SK-N-SH (cell line): ENCODE data around the gene ITGBL1. TPM values are rescaled to one million over a fixed set of nuclear protein-coding genes. Genes with fewer than 3 reads are reported as not detected.

Source experiments
- CTCF ChIA-PET: fragments of 300-600, 350-600 bp; formaldehyde crosslinking; extraction: SDS; loops from one replicate; lab custom pipeline; 2021; lab: Yijun Ruan, JAX
- POLR2A ChIA-PET: fragments of 350-600 bp; sonication (Branson Sonifier 250); formaldehyde crosslinking; extraction: SDS; loops from one replicate; lab custom pipeline; 2020; ENCODE audit warnings: antibody characterized with exemption, inconsistent platforms; lab: Yijun Ruan, JAX
- DNase-seq: peaks from one replicate; pipeline ENCODE4 v3.0.0; 2012
- H2AFZ ChIP-seq: fragments of 200-600 bp; sonication (generic); 2 replicates; pipeline ENCODE4 v1.8.1; 2016; ENCODE audit warnings: antibody characterized with exemption, mild to moderate bottlenecking, low read depth
- H3F3A ChIP-seq: fragments of 200-600 bp; sonication (generic); replicated peaks from 2 replicates; pipeline ENCODE3; 2016; ENCODE audit warnings: antibody characterized with exemption, mild to moderate bottlenecking; ENCODE audit not compliant: insufficient read depth
- H3K27ac ChIP-seq, 2 experiments: fragments of 200-500 bp in 1 of 2; fragments of 200-600 bp in 1 of 2; sonication (Bioruptor generic) in 1 of 2; sonication (generic), shearing (Covaris generic) in 1 of 2; 2 replicates each; pipeline versions ENCODE4 v1.5.1 to v1.6.1; 2014 to 2016; ENCODE audit warnings: low read depth in 2 of 2, inconsistent platforms in 1 of 2, low read length in 1 of 2, mild to moderate bottlenecking in 1 of 2, mixed read lengths in 1 of 2
- H3K27me3 ChIP-seq: fragments of 200-600 bp; sonication (generic), shearing (Covaris generic); 2 replicates; pipeline ENCODE4 v1.6.1; 2016; ENCODE audit warnings: mixed run types; ENCODE audit not compliant: insufficient read depth
- H3K36me3 ChIP-seq, 2 experiments: fragments of 200-500 bp in 1 of 2; fragments of 200-600 bp in 1 of 2; sonication (Bioruptor generic) in 1 of 2; sonication (generic) in 1 of 2; replicated peaks in 1 of 2; 2 replicates each; pipeline versions ENCODE3 to v1.5.1; 2014 to 2016; ENCODE audit warnings: low read length in 1 of 2, mild to moderate bottlenecking in 1 of 2; ENCODE audit not compliant: insufficient read depth in 2 of 2, control insufficient read depth in 1 of 2
- H3K4me1 ChIP-seq, 2 experiments: fragments of 200-500 bp in 1 of 2; fragments of 200-600 bp in 1 of 2; sonication (Bioruptor generic) in 1 of 2; sonication (generic), shearing (Covaris generic) in 1 of 2; 2 replicates each; pipeline versions ENCODE4 v1.5.1 to v1.6.1; 2014 to 2016; ENCODE audit warnings: low read depth in 1 of 2, low read length in 1 of 2, mixed run types in 1 of 2; ENCODE audit not compliant: insufficient read depth in 2 of 2, control insufficient read depth in 1 of 2
- H3K4me2 ChIP-seq: fragments of 200-600 bp; sonication (generic), shearing (Covaris generic); 2 replicates; pipeline ENCODE4 v1.6.1; 2017; ENCODE audit warnings: mixed run types
- H3K4me3 ChIP-seq, 2 experiments: fragments of 200-500 bp in 1 of 2; fragments of 200-600 bp in 1 of 2; sonication (Bioruptor generic) in 1 of 2; sonication (generic), shearing (Covaris generic) in 1 of 2; 2 replicates each; pipeline versions ENCODE4 v1.5.1 to v1.8.1; 2014 to 2016; ENCODE audit warnings: low read depth in 2 of 2, inconsistent platforms in 1 of 2, low read length in 1 of 2, mild to moderate bottlenecking in 1 of 2, mixed read lengths in 1 of 2, moderate library complexity in 1 of 2
- H3K79me2 ChIP-seq: fragments of 200-600 bp; sonication (generic); 2 replicates; pipeline ENCODE4 v1.8.1; 2017; ENCODE audit warnings: mild to moderate bottlenecking; ENCODE audit not compliant: insufficient read depth
- H3K9ac ChIP-seq: fragments of 200-600 bp; sonication (generic); 2 replicates; pipeline ENCODE4 v1.6.1; 2017; ENCODE audit warnings: mixed run types
- H3K9me2 ChIP-seq: fragments of 200-600 bp; sonication (generic); 2 replicates; pipeline ENCODE4 v1.6.1; 2017; ENCODE audit warnings: mixed run types
- H3K9me3 ChIP-seq: fragments of 200-600 bp; sonication (generic); 2 replicates; pipeline ENCODE4 v1.6.1; 2017; ENCODE audit warnings: mixed run types, mild to moderate bottlenecking, moderate library complexity
- H4K20me1 ChIP-seq: fragments of 200-600 bp; sonication (generic); 2 replicates; pipeline ENCODE4 v1.6.1; 2017; ENCODE audit warnings: mild to moderate bottlenecking, mixed run types; ENCODE audit not compliant: insufficient read depth
- ELF1 ChIP-seq: IDR thresholded peaks from 2 replicates; pipeline ENCODE4 v1.4.0; 2012
- EP300 ChIP-seq, 2 experiments: IDR thresholded peaks; 2 replicates each; pipeline versions ENCODE4 v1.4.0 to v1.6.1; 2012; ENCODE audit warnings: borderline replicate concordance in 1 of 2, low read depth in 1 of 2, low read length in 1 of 2
- MEF2A ChIP-seq: IDR thresholded peaks from 2 replicates; pipeline ENCODE4 v1.4.0; 2012; ENCODE audit warnings: low read depth, borderline replicate concordance
- MXI1 ChIP-seq: IDR thresholded peaks from 2 replicates; pipeline ENCODE4 v1.6.1; 2012; ENCODE audit warnings: mild to moderate bottlenecking, low read depth, low read length, improper control_type of control experiment
- NRF1 ChIP-seq: IDR thresholded peaks from 2 replicates; pipeline ENCODE4 v1.6.1; 2012; ENCODE audit warnings: low read depth, mild to moderate bottlenecking, low read length
- POLR2AphosphoS5 ChIP-seq: IDR thresholded peaks from 2 replicates; pipeline ENCODE4 v1.6.1; 2012; ENCODE audit warnings: low read depth, low read length
- RAD21 ChIP-seq: IDR thresholded peaks from 2 replicates; pipeline ENCODE4 v1.6.1; 2012; ENCODE audit warnings: mild to moderate bottlenecking, low read length
- RCOR1 ChIP-seq: fragments of 150-350 bp; IDR thresholded peaks from 2 replicates; pipeline ENCODE4 v1.6.1; 2017; ENCODE audit warnings: antibody characterized with exemption, low read length
- SIN3A ChIP-seq: IDR thresholded peaks from 2 replicates; pipeline ENCODE4 v1.6.1; 2012; ENCODE audit warnings: low read depth, mild to moderate bottlenecking, low read length, moderate library complexity, borderline replicate concordance
- YY1 ChIP-seq: IDR thresholded peaks from 2 replicates; pipeline ENCODE4 v1.4.0; 2012; ENCODE audit warnings: low read depth, mild to moderate bottlenecking
- WGBS: methylation state at CpG from one replicate; pipeline ENCODE4 v1.1.6; 2017; ENCODE audit warnings: low lambda C conversion rate; 5-methylcytosine and 5-hydroxymethylcytosine counted together
- polyA plus RNA-seq, 3 experiments: library from polyadenylated mRNA; depleted of rRNA; stranded (reverse); fragments of >200 nt; gene quantifications; 2 replicates each; pipeline ENCODE4 v1.2.3, GENCODE V29; 2012
- TF ChIP-seq, protein P1 (sequence below): fragments of 150-350 bp; IDR thresholded peaks from 2 replicates; pipeline ENCODE4 v1.6.1; 2016; ENCODE audit warnings: mild to moderate bottlenecking, low read depth, low read length
- TF ChIP-seq, protein P2 (sequence below): fragments of 150-350 bp; IDR thresholded peaks from 2 replicates; pipeline ENCODE4 v1.6.1; 2017; ENCODE audit warnings: antibody characterized with exemption, low read length, low read depth, borderline replicate concordance
- TF ChIP-seq, protein P3 (sequence below): IDR thresholded peaks from 2 replicates; pipeline ENCODE4 v1.4.0; 2012; ENCODE audit warnings: low read depth, borderline replicate concordance
- TF ChIP-seq, protein P4 (sequence below): fragments of 200-600 bp; sonication (generic); IDR thresholded peaks from 2 replicates; pipeline ENCODE4 v1.6.1; 2017; ENCODE audit warnings: antibody characterized with exemption, mild to moderate bottlenecking, moderate library complexity

Gene ITGBL1
- polyA plus RNA-seq, 1 of the 3 experiments (the other 2 are of a cell fraction): 78.7 TPM

- no peaks in the 10 kb centered on the region for H3K9me2 ChIP-seq
These were observed 248.1 kb downstream of the ITGBL1 start for GRCh38 chr13:101700598-101700997.

More at GRCh38 chr13:101700598-101700997, 248.1 kb downstream of the ITGBL1 start:
- H3K27ac ChIP-seq: no peak overlapping the region
- H3K9me3 ChIP-seq: no peaks in the 10 kb centered on the region
- H3K79me2 ChIP-seq: no peaks in the 10 kb centered on the region
- no peak overlapping the region for H3K4me3 ChIP-seq
- H4K20me1 ChIP-seq: peaks cover 6% of the 10 kb centered on the region; the same call in 1 of the 2 replicates
- H3K9ac ChIP-seq: no peak overlapping the region
- no peak for TF ChIP-seq NRF1
- TF ChIP-seq, protein P1, sequence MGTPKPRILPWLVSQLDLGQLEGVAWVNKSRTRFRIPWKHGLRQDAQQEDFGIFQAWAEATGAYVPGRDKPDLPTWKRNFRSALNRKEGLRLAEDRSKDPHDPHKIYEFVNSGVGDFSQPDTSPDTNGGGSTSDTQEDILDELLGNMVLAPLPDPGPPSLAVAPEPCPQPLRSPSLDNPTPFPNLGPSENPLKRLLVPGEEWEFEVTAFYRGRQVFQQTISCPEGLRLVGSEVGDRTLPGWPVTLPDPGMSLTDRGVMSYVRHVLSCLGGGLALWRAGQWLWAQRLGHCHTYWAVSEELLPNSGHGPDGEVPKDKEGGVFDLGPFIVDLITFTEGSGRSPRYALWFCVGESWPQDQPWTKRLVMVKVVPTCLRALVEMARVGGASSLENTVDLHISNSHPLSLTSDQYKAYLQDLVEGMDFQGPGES: no peak
- no peak for TF ChIP-seq YY1
- TF ChIP-seq, protein P2, sequence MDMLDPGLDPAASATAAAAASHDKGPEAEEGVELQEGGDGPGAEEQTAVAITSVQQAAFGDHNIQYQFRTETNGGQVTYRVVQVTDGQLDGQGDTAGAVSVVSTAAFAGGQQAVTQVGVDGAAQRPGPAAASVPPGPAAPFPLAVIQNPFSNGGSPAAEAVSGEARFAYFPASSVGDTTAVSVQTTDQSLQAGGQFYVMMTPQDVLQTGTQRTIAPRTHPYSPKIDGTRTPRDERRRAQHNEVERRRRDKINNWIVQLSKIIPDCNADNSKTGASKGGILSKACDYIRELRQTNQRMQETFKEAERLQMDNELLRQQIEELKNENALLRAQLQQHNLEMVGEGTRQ: no peak
- TF ChIP-seq MXI1: no peak
- no peak for TF ChIP-seq RCOR1
- no peak for TF ChIP-seq RAD21
- no peak for TF ChIP-seq MEF2A
- TF ChIP-seq, protein P3, sequence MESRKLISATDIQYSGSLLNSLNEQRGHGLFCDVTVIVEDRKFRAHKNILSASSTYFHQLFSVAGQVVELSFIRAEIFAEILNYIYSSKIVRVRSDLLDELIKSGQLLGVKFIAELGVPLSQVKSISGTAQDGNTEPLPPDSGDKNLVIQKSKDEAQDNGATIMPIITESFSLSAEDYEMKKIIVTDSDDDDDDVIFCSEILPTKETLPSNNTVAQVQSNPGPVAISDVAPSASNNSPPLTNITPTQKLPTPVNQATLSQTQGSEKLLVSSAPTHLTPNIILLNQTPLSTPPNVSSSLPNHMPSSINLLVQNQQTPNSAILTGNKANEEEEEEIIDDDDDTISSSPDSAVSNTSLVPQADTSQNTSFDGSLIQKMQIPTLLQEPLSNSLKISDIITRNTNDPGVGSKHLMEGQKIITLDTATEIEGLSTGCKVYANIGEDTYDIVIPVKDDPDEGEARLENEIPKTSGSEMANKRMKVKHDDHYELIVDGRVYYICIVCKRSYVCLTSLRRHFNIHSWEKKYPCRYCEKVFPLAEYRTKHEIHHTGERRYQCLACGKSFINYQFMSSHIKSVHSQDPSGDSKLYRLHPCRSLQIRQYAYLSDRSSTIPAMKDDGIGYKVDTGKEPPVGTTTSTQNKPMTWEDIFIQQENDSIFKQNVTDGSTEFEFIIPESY: no peak
- no peak for TF ChIP-seq ELF1
- no peak for TF ChIP-seq EP300 (IDR thresholded peaks at IDR 0.05; ENCODE audit: borderline replicate concordance in 1 of 2, low read depth in 1 of 2, low read length in 1 of 2)
- no peak for TF ChIP-seq POLR2AphosphoS5
- TF ChIP-seq, protein P4, sequence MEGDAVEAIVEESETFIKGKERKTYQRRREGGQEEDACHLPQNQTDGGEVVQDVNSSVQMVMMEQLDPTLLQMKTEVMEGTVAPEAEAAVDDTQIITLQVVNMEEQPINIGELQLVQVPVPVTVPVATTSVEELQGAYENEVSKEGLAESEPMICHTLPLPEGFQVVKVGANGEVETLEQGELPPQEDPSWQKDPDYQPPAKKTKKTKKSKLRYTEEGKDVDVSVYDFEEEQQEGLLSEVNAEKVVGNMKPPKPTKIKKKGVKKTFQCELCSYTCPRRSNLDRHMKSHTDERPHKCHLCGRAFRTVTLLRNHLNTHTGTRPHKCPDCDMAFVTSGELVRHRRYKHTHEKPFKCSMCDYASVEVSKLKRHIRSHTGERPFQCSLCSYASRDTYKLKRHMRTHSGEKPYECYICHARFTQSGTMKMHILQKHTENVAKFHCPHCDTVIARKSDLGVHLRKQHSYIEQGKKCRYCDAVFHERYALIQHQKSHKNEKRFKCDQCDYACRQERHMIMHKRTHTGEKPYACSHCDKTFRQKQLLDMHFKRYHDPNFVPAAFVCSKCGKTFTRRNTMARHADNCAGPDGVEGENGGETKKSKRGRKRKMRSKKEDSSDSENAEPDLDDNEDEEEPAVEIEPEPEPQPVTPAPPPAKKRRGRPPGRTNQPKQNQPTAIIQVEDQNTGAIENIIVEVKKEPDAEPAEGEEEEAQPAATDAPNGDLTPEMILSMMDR: no peak
- no peak for TF ChIP-seq SIN3A
- no peak overlapping the region for H2AFZ ChIP-seq
- DNase-seq: no peak
- H3K36me3 ChIP-seq: peaks cover 6 to 58% of the 10 kb centered on the region in 2 experiments
- no peak overlapping the region for H3K4me2 ChIP-seq
- CTCF ChIA-PET: interaction anchor here (0.8 to 1.7 kb wide), 2 partner anchors 12 to 57 kb away, joined by 3 to 6 read pairs; no protein-coding TSS in a partner anchor
- POLR2A ChIA-PET: no interaction called here
- peaks cover 0 to 8% of the 10 kb centered on the region in 2 experiments; a peak in 2 of 4 replicates for H3K4me1 ChIP-seq
- no peaks in the 10 kb centered on the region for H3K27me3 ChIP-seq
- peaks cover 37% of the 10 kb centered on the region for H3F3A ChIP-seq
- 90% methylated on average over 3 of the region's 3 CpGs for WGBS
